GM12892 (cell line): ENCODE data around the gene SARNP.
"Not testable (repeated sequence)": the region's sequence is repeated elsewhere in the genome, so short reads cannot be mapped to it uniquely, and the experiment has no call there.

Source experiments
- DNase-seq: peaks from one replicate; pipeline ENCODE4 v3.0.0; 2011; ENCODE audit not compliant: insufficient read length
- FAIRE-seq: peaks from 2 replicates; lab custom pipeline; 2011; peaks lifted over from hg19 to GRCh38; lab: Jason Lieb, UNC
- POLR2A ChIP-seq: IDR thresholded peaks from 2 replicates; pipeline ENCODE4 v1.6.1; 2011; ENCODE audit warnings: low read depth, low read length, control low read depth
- POLR2AphosphoS5 ChIP-seq: IDR thresholded peaks from 2 replicates; pipeline ENCODE4 v1.6.1; 2011; ENCODE audit warnings: low read depth, low read length, control low read depth
- TAF1 ChIP-seq: IDR thresholded peaks from 2 replicates; pipeline ENCODE4 v1.6.1; 2011; ENCODE audit warnings: low read depth, mild to moderate bottlenecking, control low read depth, low read length, borderline replicate concordance

The SARNP gene

GRCh38 chr12:55777856-55778255 lies 39.7 kb downstream of the SARNP start:
- DNase-seq, result no peak
- TF ChIP-seq POLR2AphosphoS5 (no peak), POLR2A (no peak), TAF1 (no peak)
- FAIRE-seq, result no peak

DNA sequence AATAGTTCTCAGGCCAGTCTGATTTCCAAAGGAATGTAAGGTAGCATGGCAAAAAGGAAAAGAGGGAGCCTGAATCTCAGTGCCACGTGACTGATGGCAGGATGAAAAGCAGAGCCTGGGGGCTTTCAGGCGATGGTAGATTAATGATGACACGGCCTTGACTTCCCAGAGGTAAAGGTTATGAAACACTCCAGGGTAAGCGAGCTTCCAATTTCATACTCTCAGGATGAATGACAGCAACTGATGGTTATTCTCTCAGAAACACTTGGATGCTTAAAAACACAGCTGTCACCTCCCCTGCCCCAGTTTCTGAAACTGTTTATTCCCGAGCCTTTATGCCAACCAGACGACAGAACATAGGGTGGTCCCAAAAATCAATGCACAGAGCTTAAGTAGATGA lies 45.8 kb downstream of the SARNP start:
- FAIRE-seq, result no peak

GRCh38 chr12:55767156-55767555 lies 50.4 kb downstream of the SARNP start:
- FAIRE-seq (no peak), DNase-seq (no peak)
- no peak for TF ChIP-seq POLR2A
- no peak for TF ChIP-seq TAF1
- no peak for TF ChIP-seq POLR2AphosphoS5

More for the DNA sequence above, 45.8 kb downstream of the SARNP start:
- no peak for TF ChIP-seq TAF1
- TF ChIP-seq POLR2A, result no peak
- TF ChIP-seq POLR2AphosphoS5, result no peak
- no peak for DNase-seq

- DNase-seq (no peak), FAIRE-seq (no peak)
- TF ChIP-seq TAF1 (no peak), POLR2AphosphoS5 (no peak), POLR2A (no peak)
Observed at GRCh38 chr12:55765736-55766290, 51.7 kb downstream of the SARNP start.

- FAIRE-seq (no peak), DNase-seq (no peak)
- TF ChIP-seq POLR2AphosphoS5 (no peak), POLR2A (no peak), TAF1 (no peak)
Observed at GRCh38 chr12:55762646-55763045, 54.9 kb downstream of the SARNP start.

DNA sequence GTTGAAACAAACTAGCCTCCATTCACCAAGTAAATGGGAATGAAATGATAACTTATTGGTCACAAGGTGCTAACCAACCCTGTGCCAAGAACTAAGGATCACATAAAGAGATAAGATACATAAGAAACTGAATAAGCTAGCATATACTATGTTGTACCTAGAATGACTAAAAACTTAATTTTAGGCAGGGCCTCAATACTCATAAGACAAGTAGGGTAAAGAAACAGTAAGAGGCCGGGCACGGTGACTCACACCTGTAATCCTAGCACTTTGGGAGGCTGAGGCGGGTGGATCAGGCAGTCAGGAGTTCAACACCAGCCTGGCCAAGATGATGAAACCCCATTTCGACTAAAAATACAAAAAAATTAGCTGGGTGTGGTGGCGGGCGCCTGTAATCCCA lies 56.9 kb downstream of the SARNP start:
- TF ChIP-seq TAF1 (no peak), POLR2A (no peak), POLR2AphosphoS5 (no peak)
- FAIRE-seq (no peak), DNase-seq (no peak)

- not testable (repeated sequence) for DNase-seq, FAIRE-seq
Observed at GRCh38 chr12:55758575-55758974, 58.9 kb downstream of the SARNP start.

DNA sequence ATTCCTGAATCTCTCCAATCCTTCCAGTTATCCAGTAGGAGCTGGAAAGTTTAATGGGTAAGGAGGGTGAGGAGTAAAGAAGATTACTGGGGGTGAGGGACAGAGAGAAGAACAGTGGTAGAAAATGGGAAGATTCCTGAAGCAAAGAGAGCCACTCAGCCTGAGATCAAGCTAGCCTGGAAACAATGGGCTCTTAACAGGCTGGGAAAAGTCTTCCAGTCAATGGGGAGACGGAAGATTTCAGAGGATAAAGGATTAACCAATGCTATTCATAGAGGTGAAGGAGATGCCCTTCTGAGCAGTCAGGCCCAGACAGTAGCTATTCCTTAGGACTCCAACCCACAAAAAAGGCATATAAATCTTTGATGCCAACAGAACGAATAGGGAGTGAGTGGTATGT lies 59.8 kb downstream of the SARNP start:
- no peak for DNase-seq
- TF ChIP-seq POLR2AphosphoS5 (no peak), POLR2A (no peak), TAF1 (no peak)
- no peak for FAIRE-seq

GRCh38 chr12:55755246-55755645 lies 62.3 kb downstream of the SARNP start:
- no peak for TF ChIP-seq POLR2AphosphoS5
- TF ChIP-seq POLR2A, result no peak
- no peak for TF ChIP-seq TAF1
- FAIRE-seq (no peak), DNase-seq (no peak)

- FAIRE-seq, result no peak
- DNase-seq, result no peak
- no peak for TF ChIP-seq POLR2AphosphoS5
- no peak for TF ChIP-seq TAF1
- TF ChIP-seq POLR2A, result no peak
Observed at GRCh38 chr12:55748230-55748993, 69.1 kb downstream of the SARNP start.

- TF ChIP-seq TAF1, result no peak
- no peak for TF ChIP-seq POLR2AphosphoS5
- no peak for TF ChIP-seq POLR2A
- FAIRE-seq (no peak), DNase-seq (no peak)
Observed at GRCh38 chr12:55746913-55747231, 70.7 kb downstream of the SARNP start.

GRCh38 chr12:55746174-55746912 lies 71.2 kb downstream of the SARNP start:
- no peak for TF ChIP-seq POLR2A
- no peak for TF ChIP-seq TAF1
- no peak for TF ChIP-seq POLR2AphosphoS5
- FAIRE-seq, result no peak
- no peak for DNase-seq
